ENCODE results near the gene ACBD6.
A peak's percentile ranks its signal among the peaks of the same experiment; 100 is the strongest.
"Not testable (repeated sequence)": the region's sequence is repeated elsewhere in the genome, so short reads cannot be mapped to it uniquely, and the experiment has no call there.

The ACBD6 gene

GRCh38 chr1:180468311-180468710, 34.1 kb downstream of the ACBD6 start:
- peaks cover 10% of the 10 kb centered on the region; the same call in 1 of the 2 replicates for H3K4me1 ChIP-seq (ENCODE audit: control insufficient read depth, insufficient read depth, low read length)
- CTCF ChIA-PET, result interaction anchor here (0.7 to 2.7 kb wide), 2 partner anchors 9 to 280 kb away, joined by 3 to 13 read pairs; no protein-coding TSS in a partner anchor
- H3K4me3 ChIP-seq (ENCODE audit: low read depth, low read length), result no peak overlapping the region
- H3K36me3 ChIP-seq (ENCODE audit: control insufficient read depth in 2 of 2, insufficient read depth in 1 of 2, low read length in 2 of 2), result peaks cover 0 to 5% of the 10 kb centered on the region in 2 experiments; a peak in 2 of 3 replicates
- TF ChIP-seq ZBTB21 (tag by site-specific recombination; IDR thresholded peaks at IDR 0.05), result no peak
- TF ChIP-seq FEZF1 (tag by site-specific recombination; IDR thresholded peaks at IDR 0.05), result 0 out of 2 replicates have a peak, but pooled peaks have one; percentile 23
- no peak for TF ChIP-seq ZNF561 (tag by site-specific recombination; IDR thresholded peaks at IDR 0.05; ENCODE audit: borderline replicate concordance)
- peak; percentile 67; the same call in 1 of the 2 replicates for TF ChIP-seq ZNF843 (tag by site-specific recombination; IDR thresholded peaks at IDR 0.05)
- no peak for TF ChIP-seq ZNF747 (tag by site-specific recombination; IDR thresholded peaks at IDR 0.05)
- TF ChIP-seq PBX3 (CRISPR knock-in tag; IDR thresholded peaks at IDR 0.05), result no peak
- TF ChIP-seq ZXDB (tag by site-specific recombination; IDR thresholded peaks at IDR 0.05), result peak; percentile 78
- TF ChIP-seq PRDM6 (tag by site-specific recombination; IDR thresholded peaks at IDR 0.05), result peak; percentile 49
- TF ChIP-seq KLF9 (tag by site-specific recombination; IDR thresholded peaks at IDR 0.05; ENCODE audit: low read depth), result no peak
- H3K9me3 ChIP-seq (ENCODE audit: control insufficient read depth, insufficient read depth, low read depth, low read length), result no peaks in the 10 kb centered on the region
- H3K27ac ChIP-seq (ENCODE audit: extremely low read depth, low read depth, low read length), result no peak overlapping the region
- POLR2A ChIA-PET, result no interaction called here

GRCh38 chr1:180462102-180462501, 40.3 kb downstream of the ACBD6 start:
- ChIA-PET POLR2A (interaction anchor here (0.6 kb wide), 1 partner anchor 90 kb away, joined by 3 read pairs; no protein-coding TSS in a partner anchor), CTCF (interaction anchor here (0.6 to 1.2 kb wide), 4 partner anchors 16 to 1694 kb away, joined by 3 to 6 read pairs (median 4); no protein-coding TSS in a partner anchor)

DNA sequence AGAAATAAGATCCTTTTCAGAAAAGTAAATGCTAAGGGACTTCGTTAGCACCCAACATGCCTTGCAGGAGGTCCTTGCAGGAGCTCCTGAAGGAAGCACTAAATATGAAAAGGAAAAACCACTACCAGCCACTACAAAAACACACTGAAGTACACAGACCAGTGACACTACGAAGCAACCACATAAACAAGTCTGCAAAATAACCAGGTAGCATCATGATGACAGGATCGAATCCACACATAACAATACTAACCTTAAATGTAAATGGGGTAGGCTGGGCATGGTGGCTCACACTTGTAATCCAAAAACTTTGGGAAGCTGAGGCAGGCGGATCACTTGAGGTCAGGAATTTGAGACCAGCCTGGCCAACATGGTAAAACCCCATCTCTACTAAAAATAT, 40.7 kb downstream of the ACBD6 start:
- not testable (repeated sequence) for H3K36me3 ChIP-seq (ENCODE audit: control insufficient read depth in 2 of 2, insufficient read depth in 1 of 2, low read length in 2 of 2); H3K9me3 ChIP-seq (ENCODE audit: control insufficient read depth, insufficient read depth, low read depth, low read length); H3K4me3 ChIP-seq (ENCODE audit: low read depth, low read length); H3K4me1 ChIP-seq (ENCODE audit: control insufficient read depth, insufficient read depth, low read length); H3K27ac ChIP-seq (ENCODE audit: extremely low read depth, low read depth, low read length)
- ChIA-PET CTCF (interaction anchor here (1.2 kb wide), 2 partner anchors 17 to 273 kb away, joined by 4 to 6 read pairs; no protein-coding TSS in a partner anchor), POLR2A (interaction anchor here (0.6 kb wide), 1 partner anchor 90 kb away, joined by 3 read pairs; no protein-coding TSS in a partner anchor)
- TF ChIP-seq ZNF558 (tag by site-specific recombination; IDR thresholded peaks at IDR 0.05), result peak; percentile 93

More at GRCh38 chr1:180462102-180462501, 40.3 kb downstream of the ACBD6 start:
- no peak overlapping the region for H3K4me3 ChIP-seq (ENCODE audit: low read depth, low read length)
- H3K36me3 ChIP-seq (ENCODE audit: control insufficient read depth in 2 of 2, insufficient read depth in 1 of 2, low read length in 2 of 2), result no peaks in the 10 kb centered on the region
- no peaks in the 10 kb centered on the region for H3K9me3 ChIP-seq (ENCODE audit: control insufficient read depth, insufficient read depth, low read depth, low read length)
- H3K4me1 ChIP-seq (ENCODE audit: control insufficient read depth, insufficient read depth, low read length), result no peaks in the 10 kb centered on the region
- H3K27ac ChIP-seq (ENCODE audit: extremely low read depth, low read depth, low read length), result no peak overlapping the region
- TF ChIP-seq ZNF529 (tag by site-specific recombination; IDR thresholded peaks at IDR 0.05; ENCODE audit: insufficient replicate concordance) (peak; percentile 97), ZNF677 (tag by site-specific recombination; IDR thresholded peaks at IDR 0.05) (peak; percentile 86), SETDB1 (IDR thresholded peaks at IDR 0.05; ENCODE audit: insufficient read length, low read length) (peak; percentile 93), ZNF18 (tag by site-specific recombination; IDR thresholded peaks at IDR 0.05) (no peak), ZNF777 (tag by site-specific recombination; IDR thresholded peaks at IDR 0.05; ENCODE audit: borderline replicate concordance) (no peak), ZFP41 (tag by site-specific recombination; IDR thresholded peaks at IDR 0.05; ENCODE audit: borderline replicate concordance) (no peak), ZBTB20 (tag by site-specific recombination; IDR thresholded peaks at IDR 0.05) (no peak)

Measured in HEK293 (cell line).